Measurements from ENCODE around the gene DCBLD2.

Gene DCBLD2

DNA sequence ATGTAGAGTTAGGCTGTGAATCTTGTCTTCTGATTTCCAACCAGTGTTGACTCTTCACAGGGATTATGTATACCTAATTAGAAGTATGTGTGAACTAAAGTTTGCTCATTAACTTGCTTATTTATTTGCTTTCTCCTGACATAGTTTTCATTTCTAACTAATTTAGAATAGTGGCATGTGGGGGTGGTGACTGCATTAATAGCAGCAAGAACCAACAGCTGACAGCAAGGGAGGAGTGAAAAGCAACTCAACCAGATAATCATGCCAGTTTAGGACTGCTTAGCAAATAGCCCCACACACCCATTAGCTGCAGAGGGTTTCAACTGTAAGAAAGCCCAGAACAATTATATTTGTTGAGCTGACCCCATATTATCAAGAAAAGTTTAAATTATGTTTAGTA, 134.6 kb downstream of the DCBLD2 start:
- DNase-seq, result no peak

DNA sequence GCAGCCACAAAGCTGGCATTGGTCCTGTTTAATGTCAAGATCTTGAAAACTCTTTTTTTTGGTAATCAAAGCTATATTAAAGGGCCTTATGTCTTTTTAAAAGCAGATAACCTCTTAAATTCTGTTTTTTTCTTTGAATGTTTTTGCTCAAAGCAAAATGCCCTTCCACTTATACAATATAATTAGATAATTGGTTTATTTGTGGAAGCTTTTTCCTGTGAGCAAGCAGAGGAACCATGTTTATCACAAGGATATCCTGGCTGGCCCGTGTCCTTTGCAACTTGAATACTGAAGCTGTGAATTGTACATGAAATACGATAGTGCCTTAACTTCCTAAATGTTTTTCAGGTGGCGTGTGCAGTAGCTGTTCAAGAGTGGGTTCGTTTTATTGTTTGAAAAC, 135.8 kb downstream of the DCBLD2 start:
- DNase-seq, result no peak

DNA sequence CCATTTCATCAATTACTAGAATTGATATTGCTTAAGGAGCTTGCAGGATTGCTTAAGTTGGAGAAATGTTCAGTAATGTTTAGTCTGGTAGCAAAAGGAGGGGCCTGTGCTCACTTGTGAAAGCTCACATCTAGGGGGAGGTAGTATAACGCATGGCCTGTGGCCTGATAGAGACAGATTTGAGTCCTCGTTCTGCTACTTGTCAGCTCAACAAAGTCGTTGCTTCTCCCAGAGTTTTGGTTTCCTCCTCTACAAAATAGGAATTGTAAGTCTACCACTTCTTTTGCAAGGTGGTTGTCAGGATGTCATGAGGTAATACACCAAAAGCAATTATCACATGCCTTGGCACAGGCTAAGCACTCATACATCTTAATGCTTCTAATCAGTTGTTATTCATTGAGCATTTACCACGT, 137.0 kb downstream of the DCBLD2 start:
- DNase-seq, result no peak

DNA sequence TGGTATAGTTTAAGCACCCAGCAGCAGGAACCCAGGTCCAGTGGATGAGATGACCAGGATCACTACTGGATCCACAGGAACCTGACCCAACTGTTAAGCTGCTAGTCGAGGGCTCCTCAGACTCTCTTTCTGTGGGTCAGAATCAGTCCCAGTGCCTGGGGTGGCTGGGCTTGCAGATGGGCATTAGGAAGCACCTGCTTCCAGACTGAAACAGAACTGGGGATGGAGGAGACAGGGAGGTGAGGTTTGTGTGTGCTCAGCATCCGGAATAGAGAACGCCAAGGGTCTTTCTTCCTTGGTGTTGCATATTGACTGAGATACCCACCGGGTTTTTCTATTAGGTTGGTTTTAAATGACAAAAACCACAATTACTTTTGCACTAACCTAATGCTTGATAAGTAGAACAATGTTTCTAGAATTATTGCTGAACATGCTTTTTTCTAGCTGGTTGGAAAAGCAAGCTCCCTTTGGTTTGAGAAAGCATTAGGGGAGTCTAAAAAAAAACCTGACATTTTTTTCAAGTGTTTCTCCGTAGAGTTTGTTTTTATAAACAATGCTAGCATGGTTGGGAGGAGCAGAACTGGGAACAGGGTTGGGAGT, 137.6 kb downstream of the DCBLD2 start:
- no peak for DNase-seq

DNA sequence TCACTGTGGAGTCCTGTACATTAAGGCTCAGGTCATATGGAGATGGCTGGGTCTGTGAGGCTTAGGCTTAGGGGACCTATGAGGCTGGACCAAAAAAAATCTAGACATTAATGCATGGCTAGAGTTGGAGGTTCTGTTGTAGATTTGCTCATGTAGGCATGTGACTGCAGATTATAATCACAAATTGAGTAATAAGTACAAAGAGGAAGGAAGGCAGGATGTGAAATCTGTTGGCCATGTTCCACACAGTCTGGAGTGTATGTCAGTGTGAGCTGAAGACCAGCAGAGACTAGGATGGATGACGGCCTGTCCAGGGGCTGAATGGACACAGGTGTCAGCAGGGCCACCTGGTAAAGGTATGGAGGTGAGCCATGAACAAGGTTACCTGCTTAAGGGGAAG, 138.4 kb downstream of the DCBLD2 start, which contains the start of gene ST3GAL6:
TSS of gene ST3GAL6 (plus strand) at position 265 of the 400 bp plus-strand sequence. CDS start 5,101 bp downstream, outside the sequence.
- peak; percentile 28 for DNase-seq

DNA sequence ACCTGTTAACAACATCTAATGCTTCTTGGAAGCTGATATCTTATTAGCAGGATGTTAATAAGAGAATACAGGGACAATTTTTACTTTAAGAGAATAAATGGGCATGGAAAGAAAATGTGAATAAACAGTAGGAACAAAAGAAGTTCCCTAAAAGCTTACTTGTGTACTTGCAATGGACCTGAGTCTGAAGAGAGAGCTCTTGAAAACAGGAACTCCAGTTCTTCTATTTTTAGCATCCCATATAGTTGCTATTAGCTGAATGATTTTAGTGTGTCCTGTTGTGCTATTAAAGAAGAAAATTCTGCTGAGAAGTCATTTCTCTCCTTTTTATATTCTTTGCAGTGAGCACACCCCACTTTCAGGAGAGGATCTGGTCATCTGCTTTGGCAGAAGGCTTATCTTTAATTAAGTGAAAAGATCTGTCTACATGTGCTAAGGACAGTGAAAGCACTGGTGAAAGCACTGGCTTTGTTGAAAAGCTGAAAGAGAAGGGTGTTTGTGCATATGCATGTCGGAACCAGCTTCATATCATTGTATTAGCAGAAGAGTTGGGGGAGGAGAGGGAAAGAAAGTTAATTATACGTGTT, 139.8 kb downstream of the DCBLD2 start:
- no peak for DNase-seq

DNA sequence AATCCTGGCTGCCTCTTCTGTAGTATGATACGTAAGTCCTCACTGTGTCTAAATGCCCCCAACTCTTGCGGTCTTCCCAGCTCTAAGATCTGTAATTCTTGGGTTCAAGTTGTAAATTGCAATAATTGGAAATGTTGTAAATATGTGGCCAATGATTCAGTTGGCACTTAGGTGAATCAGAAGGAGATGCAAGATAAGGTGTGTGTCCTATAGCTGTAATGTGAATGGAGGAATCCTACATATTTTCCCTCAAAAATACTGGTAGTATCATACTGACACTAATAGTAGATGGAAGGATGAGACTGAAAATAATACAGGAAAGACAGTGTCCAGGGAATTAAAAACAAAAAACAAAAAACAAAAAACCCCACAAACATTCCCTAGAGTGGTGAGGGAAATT, 141.9 kb downstream of the DCBLD2 start:
- DNase-seq, result no peak

DNA sequence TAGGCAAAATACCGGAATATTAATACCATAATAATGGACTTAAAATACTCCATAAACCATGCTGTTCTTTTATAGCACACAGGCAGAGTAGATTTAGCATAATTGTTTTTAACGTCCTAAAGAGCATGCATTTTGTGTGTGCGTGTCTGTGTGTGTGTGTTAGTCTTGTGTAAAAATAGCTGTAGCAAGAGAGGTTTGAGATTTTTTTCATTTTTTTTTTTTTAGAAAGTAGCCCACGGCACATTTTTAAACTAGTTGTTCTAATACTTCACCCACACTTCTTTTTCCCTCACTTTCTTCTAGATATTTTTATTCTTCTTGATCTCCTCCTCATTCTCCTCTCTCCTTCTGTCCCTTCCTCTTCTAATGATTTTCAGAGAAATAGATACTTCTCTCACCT, 145.9 kb downstream of the DCBLD2 start:
- no peak for DNase-seq

DNA sequence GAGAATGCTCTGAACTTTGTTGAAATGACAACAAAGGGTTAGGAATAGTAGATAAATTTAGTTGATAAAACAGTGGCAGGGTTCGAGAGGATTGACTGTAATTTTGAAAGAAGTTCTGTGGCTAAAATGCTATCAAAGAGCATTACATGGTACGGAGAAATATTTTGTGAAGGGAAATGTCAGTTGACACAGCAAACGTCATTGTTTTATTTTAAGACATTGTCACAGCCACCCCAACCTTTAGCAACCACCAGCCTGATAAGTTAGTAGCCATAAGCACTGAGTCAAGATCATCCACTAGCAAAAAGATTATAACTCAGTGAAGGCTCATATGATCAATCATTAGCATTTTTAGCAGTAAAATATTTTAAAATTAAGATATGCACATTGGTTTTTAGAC, 147.0 kb downstream of the DCBLD2 start:
- no peak for DNase-seq

DNA sequence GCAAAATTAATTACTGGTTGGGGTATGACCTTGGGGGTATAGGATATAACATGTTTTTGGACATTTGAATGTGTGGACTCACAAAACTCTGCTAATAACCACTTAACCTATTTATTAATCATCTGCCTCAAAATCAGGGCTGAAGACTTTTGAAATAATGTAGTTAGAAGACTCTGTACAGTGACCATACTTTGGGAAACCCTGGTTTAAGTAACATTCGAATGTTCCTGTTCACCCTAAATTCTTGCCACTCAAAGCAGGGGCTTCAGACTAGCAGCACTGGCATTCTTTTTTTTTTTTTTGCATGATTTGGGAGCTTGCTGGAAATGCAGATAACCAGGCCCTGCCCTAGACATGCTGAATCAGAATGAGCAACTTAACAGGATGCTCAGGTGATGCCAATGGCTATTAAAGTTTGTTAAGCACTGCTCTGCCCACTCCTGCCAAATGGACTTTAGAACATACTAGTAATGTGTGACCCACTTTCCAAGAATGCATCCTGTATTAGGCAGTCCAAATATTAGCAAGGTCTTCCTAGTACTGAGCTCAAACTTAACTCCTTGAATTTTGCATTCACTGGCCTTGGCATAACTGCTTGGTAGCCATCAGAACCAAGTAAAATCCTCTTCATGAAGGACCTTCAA, 151.1 kb downstream of the DCBLD2 start:
- DNase-seq, result no peak

DNA sequence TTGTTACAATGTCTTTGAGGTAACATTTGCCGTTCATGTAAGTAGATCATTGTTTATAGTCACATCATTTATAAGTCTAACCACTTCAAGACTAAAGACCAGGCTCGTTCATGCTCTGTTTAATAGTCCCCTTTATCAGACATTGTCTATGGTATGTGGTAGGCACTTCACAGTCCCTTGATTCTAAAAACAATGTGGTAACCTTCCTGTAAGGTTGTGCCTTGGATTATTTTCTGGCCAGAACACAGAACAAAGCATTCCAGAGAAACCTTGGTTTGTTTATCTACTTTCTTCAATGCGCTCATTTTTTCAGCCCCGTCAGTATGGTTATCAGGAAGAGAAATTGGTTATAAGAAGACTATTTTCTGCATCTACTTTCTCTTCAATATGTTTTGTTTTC, 154.6 kb downstream of the DCBLD2 start:
- DNase-seq, result no peak

DNA sequence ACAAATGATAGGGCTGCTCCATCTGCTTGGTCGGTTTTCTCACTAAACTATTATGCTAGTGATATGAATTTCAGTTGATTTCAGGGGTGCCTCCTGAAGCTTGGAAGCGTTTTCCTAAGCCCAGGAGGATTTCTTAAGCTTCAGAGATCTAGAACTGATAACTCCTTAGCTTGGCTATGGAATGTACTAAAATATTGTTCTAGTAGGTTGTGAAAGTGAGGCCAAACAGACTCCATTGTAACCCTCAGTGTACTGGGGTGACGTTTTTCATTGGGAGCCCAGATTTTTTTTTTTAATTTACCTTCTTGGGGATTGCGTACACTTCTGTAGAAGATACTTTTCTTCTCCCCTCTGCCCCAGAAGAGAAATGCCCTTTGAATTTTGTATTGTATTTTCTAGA, 155.4 kb downstream of the DCBLD2 start:
- no peak for DNase-seq
